ENCODE results near the gene ADARB1.

Gene ADARB1

DNA sequence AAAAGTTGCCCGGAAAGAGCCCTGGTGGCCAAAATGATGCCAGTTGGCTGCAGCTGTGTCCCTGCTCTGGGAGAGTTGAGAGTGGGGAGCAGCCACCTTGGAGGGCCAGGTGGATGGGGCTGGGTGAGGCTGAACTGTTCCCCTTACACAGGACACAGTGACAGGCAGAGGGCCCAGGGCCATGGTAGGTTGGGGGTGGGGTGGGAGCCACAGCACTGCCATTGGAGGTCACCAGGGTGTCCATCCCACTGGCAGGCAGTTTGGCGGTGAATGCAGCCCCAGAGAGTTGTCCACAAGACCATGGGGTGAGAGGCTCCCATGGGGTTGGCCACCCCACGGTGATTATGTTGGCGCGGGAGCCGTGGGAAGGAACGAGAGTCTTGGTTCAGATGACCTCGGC lies 125.7 kb downstream of the ADARB1 start:
- in situ Hi-C loops (cut with HindIII; ENCODE audit: low sequenced_read_pairs): no loop called here
- H3K4me3 ChIP-seq (ENCODE audit: low read depth, low read length): no peak overlapping the region
- TF ChIP-seq, protein P1, sequence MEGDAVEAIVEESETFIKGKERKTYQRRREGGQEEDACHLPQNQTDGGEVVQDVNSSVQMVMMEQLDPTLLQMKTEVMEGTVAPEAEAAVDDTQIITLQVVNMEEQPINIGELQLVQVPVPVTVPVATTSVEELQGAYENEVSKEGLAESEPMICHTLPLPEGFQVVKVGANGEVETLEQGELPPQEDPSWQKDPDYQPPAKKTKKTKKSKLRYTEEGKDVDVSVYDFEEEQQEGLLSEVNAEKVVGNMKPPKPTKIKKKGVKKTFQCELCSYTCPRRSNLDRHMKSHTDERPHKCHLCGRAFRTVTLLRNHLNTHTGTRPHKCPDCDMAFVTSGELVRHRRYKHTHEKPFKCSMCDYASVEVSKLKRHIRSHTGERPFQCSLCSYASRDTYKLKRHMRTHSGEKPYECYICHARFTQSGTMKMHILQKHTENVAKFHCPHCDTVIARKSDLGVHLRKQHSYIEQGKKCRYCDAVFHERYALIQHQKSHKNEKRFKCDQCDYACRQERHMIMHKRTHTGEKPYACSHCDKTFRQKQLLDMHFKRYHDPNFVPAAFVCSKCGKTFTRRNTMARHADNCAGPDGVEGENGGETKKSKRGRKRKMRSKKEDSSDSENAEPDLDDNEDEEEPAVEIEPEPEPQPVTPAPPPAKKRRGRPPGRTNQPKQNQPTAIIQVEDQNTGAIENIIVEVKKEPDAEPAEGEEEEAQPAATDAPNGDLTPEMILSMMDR (IDR thresholded peaks at IDR 0.05; ENCODE audit: low read depth, low read length, missing control alignments): no peak
- no peak for DNase-seq (ENCODE audit: low read depth)

DNA sequence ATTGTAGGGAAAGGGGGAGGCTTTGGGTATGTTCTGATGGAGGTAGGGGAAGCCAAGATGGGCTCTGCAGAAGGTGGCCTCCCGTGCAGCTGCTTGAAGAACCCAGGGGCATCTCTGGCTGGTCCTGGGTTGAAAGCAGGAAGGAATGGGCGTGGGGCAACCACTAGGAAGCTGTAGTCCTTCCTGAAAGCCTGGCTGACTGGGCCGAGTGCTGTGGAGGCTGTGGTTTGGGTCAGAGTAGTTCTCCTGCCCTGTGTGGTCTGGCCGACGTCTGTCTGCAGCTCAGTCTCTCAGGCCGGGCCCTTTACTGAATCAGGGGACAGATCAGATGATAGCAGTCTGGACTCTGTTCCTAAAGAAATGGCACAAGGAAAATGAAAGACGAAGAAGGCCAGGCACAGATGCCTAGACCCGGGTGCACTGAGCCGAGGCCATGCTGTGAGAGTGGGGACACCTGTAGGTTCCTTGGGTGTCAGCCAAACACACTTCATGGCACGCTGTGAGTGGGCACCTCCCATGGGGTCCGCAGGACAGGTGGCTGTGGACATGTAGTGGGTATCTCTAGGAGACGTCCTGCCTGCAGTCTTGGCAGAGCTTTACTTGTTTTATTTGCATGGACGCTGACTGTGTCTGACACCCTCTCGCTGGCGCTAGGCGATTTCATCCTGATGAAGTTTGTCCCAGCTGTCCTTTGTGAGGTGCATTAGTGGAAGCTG lies 126.4 kb downstream of the ADARB1 start:
- TF ChIP-seq, protein P1 (IDR thresholded peaks at IDR 0.05; ENCODE audit: low read depth, low read length, missing control alignments): no peak
- in situ Hi-C loops (cut with HindIII; ENCODE audit: low sequenced_read_pairs): no loop called here
- no peak for DNase-seq (ENCODE audit: low read depth)
- H3K4me3 ChIP-seq (ENCODE audit: low read depth, low read length): no peak overlapping the region

- TF ChIP-seq, protein P1 (IDR thresholded peaks at IDR 0.05; ENCODE audit: low read depth, low read length, missing control alignments): no peak
- DNase-seq (ENCODE audit: low read depth): no peak
- in situ Hi-C loops (cut with HindIII; ENCODE audit: low sequenced_read_pairs): no loop called here
- H3K4me3 ChIP-seq (ENCODE audit: low read depth, low read length): no peak overlapping the region
Observed at GRCh38 chr21:45202344-45202743, 128.0 kb downstream of the ADARB1 start.

DNA sequence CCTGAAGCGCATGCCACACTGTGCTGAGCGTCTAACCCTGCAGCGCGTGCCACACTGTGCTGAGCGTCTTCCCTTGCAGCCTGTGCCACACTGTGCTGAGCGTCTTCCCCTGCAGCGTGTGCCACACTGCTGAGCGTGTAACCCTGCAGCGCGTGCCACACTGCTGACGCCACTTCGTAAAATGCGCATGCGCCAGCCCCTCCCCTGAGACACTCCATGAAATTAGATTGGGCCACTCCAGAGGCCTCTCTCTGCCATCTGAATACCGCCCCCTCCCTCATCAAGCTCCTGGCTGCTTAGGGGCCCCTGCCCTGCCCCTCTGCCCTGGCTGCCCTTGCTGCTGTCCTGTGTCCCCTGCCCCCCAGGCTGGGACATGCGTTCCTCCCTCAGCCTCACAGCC lies 128.5 kb downstream of the ADARB1 start:
- no peak overlapping the region for H3K4me3 ChIP-seq (ENCODE audit: low read depth, low read length)
- no peak for DNase-seq (ENCODE audit: low read depth)
- TF ChIP-seq, protein P1 (IDR thresholded peaks at IDR 0.05; ENCODE audit: low read depth, low read length, missing control alignments): no peak
- in situ Hi-C loops (cut with HindIII; ENCODE audit: low sequenced_read_pairs): no loop called here

DNA sequence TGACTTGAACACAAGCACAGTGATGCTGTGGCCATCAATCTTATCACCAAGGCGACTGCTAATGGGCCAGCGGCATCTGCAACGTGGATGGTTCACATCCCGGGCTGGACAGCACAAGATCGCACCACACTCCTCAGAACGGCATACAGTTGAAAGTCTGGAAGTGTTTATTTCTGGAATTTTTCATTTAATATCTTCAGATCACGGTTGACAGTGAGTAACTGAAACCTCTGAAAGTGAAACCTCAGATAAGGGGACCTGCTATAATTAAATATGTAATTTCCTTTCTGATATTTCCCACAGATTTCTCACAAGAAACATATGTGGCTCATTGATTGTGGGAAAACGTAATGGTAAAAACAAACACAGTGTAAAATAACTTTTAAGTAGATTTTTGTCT lies 129.6 kb downstream of the ADARB1 start:
- TF ChIP-seq, protein P1 (IDR thresholded peaks at IDR 0.05; ENCODE audit: low read depth, low read length, missing control alignments): no peak
- in situ Hi-C loops (cut with HindIII; ENCODE audit: low sequenced_read_pairs): no loop called here
- DNase-seq (ENCODE audit: low read depth): no peak
- H3K4me3 ChIP-seq (ENCODE audit: low read depth, low read length): no peak overlapping the region

DNA sequence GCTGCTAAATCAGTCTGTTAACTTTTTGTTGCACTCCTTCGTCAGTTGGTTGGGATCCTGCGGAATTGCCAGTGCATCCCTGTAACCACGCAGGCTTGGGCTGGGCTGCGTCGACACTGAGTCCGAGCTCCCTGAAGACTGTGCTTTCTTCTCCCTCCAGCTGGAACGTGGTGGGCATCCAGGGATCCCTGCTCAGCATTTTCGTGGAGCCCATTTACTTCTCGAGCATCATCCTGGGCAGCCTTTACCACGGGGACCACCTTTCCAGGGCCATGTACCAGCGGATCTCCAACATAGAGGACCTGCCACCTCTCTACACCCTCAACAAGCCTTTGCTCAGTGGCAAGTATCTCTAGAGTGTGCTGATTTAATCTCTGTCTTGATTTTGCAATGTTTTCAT lies 130.0 kb downstream of the ADARB1 start:
- TF ChIP-seq, protein P1 (IDR thresholded peaks at IDR 0.05; ENCODE audit: low read depth, low read length, missing control alignments): no peak
- in situ Hi-C loops (cut with HindIII; ENCODE audit: low sequenced_read_pairs): no loop called here
- H3K4me3 ChIP-seq (ENCODE audit: low read depth, low read length): no peak overlapping the region
- DNase-seq (ENCODE audit: low read depth): no peak

Measured in astrocyte of the cerebellum (primary cell).